Colonic mucosa (tissue), 4 donors: ENCODE data around the gene UXT. TPM values are rescaled to one million over a fixed set of nuclear protein-coding genes. Genes with fewer than 3 reads are reported as not detected.

Source experiments
- DNase-seq: peaks from one replicate; pipeline ENCODE4 v3.0.0-alpha.2; 2020
- H3K27ac ChIP-seq: fragments of 200-600 bp; one replicate; pipeline ENCODE4 v1.8.0; 2021
- H3K27me3 ChIP-seq: fragments of 200-600 bp; one replicate; pipeline ENCODE4 v1.8.0; 2021
- H3K36me3 ChIP-seq: fragments of 200-600 bp; one replicate; pipeline ENCODE4 v1.8.0; 2021
- H3K4me1 ChIP-seq: fragments of 200-600 bp; one replicate; pipeline ENCODE4 v1.8.0; 2021; ENCODE audit warnings: mild to moderate bottlenecking
- H3K4me3 ChIP-seq: fragments of 200-600 bp; one replicate; pipeline ENCODE4 v1.8.0; 2021
- H3K9ac ChIP-seq, 2 donors: one replicate each; pipeline ENCODE4 v1.7.0; 2013; ENCODE audit warnings: control low read depth in 2 of 2, low read depth in 2 of 2, low read length in 2 of 2
- H3K9me3 ChIP-seq: fragments of 200-600 bp; one replicate; pipeline ENCODE4 v1.8.0; 2021
- intact Hi-C: fragments of 100-400 bp; cut with DNase I; formaldehyde crosslinking; loops from one replicate; pipeline ENCODE4 v1.14.1; 2022
- total RNA-seq, 2 donors: library from RNA; stranded (reverse); fragmentation: NEBNext Ultra II Directional in 1 of 2; extraction: Animal tissue kit (Norgen Biotek cat#: 25700) in 1 of 2; gene quantifications; one replicate each; pipeline ENCODE4 v1.2.1, GENCODE V29; 2021
- TF ChIP-seq, protein P1 (sequence below): fragments of 200-600 bp; IDR thresholded peaks from one replicate; pipeline ENCODE4 v1.8.0; 2022; ENCODE audit warnings: antibody characterized with exemption, mild to moderate bottlenecking
- donor health status: healthy.
- donor health status: DM: no; HTN: no; CAD: no.
- donor health status: DM: no; HTN: no; CAD: no.

The UXT gene
- total RNA-seq, 2 donors from 2014 or later: 102 to 123 TPM

DNA sequence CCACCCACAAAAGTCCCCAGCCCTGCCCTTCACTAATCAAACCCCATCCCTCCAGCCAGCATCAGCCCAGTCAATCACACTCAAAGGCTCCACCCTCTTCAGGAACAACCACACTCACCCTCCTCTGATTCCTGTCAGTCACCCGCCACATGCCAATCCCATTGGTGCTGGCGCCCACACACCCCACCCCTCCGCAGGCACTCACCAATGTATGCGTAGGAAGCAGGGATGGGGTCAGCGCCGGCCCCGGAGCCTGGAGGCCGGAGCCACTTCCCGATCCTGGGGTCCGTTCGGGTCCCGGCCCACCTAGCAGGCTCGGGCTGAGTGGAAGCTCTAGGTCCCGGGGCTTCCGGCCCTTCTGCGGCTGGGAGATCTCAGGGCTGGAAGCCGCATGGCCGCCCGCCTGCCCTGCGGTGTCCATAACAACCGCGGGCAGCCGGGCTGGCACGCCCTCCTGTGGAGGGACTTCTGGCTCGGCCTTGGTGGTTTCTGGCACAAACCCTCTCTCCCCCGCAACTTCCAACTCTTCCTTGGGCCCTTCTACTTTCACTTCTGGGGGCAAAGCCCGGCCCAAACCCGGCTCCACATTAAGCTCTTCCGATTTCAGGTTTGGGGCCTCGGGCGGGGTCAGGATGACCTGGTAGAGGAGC is 21.3 kb downstream of the UXT start:
- H3K4me3 ChIP-seq: no peak overlapping the region
- H3K36me3 ChIP-seq: no peaks in the 10 kb centered on the region
- TF ChIP-seq, protein P1, sequence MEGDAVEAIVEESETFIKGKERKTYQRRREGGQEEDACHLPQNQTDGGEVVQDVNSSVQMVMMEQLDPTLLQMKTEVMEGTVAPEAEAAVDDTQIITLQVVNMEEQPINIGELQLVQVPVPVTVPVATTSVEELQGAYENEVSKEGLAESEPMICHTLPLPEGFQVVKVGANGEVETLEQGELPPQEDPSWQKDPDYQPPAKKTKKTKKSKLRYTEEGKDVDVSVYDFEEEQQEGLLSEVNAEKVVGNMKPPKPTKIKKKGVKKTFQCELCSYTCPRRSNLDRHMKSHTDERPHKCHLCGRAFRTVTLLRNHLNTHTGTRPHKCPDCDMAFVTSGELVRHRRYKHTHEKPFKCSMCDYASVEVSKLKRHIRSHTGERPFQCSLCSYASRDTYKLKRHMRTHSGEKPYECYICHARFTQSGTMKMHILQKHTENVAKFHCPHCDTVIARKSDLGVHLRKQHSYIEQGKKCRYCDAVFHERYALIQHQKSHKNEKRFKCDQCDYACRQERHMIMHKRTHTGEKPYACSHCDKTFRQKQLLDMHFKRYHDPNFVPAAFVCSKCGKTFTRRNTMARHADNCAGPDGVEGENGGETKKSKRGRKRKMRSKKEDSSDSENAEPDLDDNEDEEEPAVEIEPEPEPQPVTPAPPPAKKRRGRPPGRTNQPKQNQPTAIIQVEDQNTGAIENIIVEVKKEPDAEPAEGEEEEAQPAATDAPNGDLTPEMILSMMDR: no peak
- no peaks in the 10 kb centered on the region for H3K27me3 ChIP-seq
- intact Hi-C loops: no loop called here
- DNase-seq: peak; percentile 53
- no peak overlapping the region for H3K9ac ChIP-seq
- no peak overlapping the region for H3K27ac ChIP-seq
- no peaks in the 10 kb centered on the region for H3K4me1 ChIP-seq
- H3K9me3 ChIP-seq: no peaks in the 10 kb centered on the region

DNA sequence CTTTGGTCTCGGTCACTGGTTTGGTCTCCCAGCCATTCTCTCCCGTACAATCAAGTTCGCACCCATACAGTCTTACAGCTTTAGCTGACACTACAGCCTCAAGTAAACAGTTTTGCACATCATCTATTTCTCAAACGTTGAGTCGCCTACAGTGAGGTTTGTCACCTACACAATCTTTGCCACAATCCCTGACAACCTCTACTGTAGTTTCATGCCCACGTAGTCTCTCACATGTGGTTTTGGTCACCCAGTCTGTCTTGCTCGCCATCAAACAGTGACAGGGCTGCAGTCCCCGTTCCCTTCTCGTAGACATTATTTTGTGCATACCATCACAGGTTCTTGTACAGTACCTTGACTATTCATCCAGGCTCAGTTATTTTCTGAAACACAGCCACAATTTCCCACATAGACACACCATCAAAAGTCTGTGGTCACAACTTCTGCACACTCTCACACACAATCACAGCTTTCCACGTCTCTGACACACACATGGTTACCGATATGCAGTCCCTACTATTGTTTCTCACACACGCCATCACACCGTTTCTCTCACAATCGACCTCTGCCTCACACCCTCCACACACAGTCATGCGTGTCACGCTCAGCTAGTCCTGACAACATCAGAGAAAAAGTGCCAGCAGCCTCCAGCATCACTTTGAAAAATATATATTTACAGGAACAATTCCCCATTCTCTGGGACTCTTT is 24.0 kb downstream of the UXT start:
- intact Hi-C loops: no loop called here
- H3K9me3 ChIP-seq: no peaks in the 10 kb centered on the region
- H3K4me3 ChIP-seq: no peak overlapping the region
- H3K4me1 ChIP-seq: no peaks in the 10 kb centered on the region
- no peak overlapping the region for H3K9ac ChIP-seq
- no peaks in the 10 kb centered on the region for H3K27me3 ChIP-seq
- H3K27ac ChIP-seq: no peak overlapping the region
- no peak for DNase-seq
- TF ChIP-seq, protein P1: no peak
- H3K36me3 ChIP-seq: no peaks in the 10 kb centered on the region

DNA sequence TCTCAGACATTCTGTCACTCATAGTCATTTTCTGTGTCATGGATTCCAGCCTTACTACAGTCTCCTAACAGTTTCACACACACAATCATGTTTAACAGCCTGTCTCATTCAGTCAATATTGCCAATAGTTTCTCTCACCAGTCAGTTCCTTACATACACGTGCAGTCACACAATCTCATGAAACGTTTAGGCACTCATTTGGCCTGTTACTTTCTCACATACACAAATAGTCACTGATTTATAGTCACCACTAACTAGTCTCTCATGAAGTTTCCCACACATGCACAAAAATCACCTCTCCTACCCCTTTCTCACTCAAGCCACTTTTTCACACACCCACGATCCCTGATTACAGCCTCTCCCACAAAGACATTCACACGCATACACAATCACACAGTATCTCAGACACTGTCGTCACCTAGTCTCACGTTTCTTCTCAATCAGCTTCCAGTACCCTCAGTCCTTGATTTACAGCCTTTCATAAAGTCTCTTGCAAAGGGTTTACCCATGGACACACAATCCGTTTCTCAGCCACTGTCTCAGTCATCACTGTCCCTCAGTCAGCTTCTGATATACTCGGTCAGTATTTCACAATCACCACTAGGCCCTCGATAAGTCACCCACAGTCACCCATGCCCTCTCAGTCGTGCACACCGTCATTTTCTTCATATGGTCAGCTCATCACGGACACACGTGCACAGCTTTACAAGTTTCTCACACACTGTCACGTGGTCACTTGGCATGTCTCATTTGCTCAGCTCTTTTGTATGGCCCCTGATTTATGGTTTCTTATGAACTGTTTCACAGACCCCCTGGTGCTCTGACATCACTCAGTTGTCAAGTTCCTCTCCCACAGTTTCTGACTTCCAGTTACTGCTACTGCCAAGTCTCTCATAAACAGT is 25.0 kb downstream of the UXT start:
- intact Hi-C loops: no loop called here
- Histone ChIP-seq H3K9ac (no peak overlapping the region), H3K4me1 (no peaks in the 10 kb centered on the region), H3K27ac (no peak overlapping the region), H3K9me3 (no peaks in the 10 kb centered on the region), H3K4me3 (no peak overlapping the region), H3K36me3 (no peaks in the 10 kb centered on the region), H3K27me3 (no peaks in the 10 kb centered on the region)
- TF ChIP-seq, protein P1: no peak
- no peak for DNase-seq

DNA sequence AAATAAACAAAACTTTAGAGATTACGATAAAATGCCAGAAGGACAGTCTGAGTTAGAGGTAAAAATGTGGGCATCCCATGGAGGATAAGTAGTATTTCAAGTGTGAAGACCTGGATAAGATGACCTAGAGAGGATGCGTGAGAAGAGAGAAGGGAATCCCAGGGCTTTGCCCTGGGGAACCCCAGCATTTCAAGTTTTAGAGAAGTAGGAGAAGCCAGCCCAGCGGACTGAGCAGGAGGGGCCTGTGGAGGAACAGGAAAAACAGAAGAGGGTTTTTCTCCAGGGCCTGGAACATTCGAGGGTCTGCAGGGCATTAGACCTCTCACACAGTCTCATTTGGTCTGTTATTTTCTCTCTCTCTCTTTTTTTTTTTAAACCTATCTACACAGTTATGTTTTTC is 26.3 kb downstream of the UXT start:
- H3K36me3 ChIP-seq: no peaks in the 10 kb centered on the region
- H3K9me3 ChIP-seq: no peaks in the 10 kb centered on the region
- H3K4me3 ChIP-seq: no peak overlapping the region
- no peak for DNase-seq
- intact Hi-C loops: no loop called here
- TF ChIP-seq, protein P1: no peak
- H3K27me3 ChIP-seq: no peaks in the 10 kb centered on the region
- no peaks in the 10 kb centered on the region for H3K4me1 ChIP-seq
- no peak overlapping the region for H3K9ac ChIP-seq
- H3K27ac ChIP-seq: no peak overlapping the region

DNA sequence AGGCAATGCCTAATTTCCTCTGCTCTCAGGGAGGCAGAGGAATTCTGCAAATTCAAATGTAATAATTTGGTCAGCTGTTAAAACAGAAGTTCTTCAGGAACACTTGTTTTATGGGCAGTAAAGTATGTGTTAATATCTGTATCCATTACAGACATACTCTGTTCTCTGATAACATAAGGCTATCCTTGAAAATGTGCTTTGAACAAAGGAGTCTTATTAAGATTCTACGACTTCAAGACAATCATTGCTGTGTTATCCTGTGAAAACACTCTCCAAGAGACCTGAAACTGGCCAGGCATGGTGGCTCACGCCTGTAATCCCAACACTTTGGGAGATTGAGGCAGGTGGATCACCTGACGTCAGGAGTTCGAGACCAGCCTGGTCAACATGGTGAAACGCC is 27.3 kb downstream of the UXT start:
- no peak for DNase-seq
- Histone ChIP-seq H3K9ac (no peak overlapping the region), H3K27ac (no peak overlapping the region), H3K36me3 (no peaks in the 10 kb centered on the region), H3K4me3 (no peak overlapping the region), H3K27me3 (no peaks in the 10 kb centered on the region), H3K9me3 (no peaks in the 10 kb centered on the region), H3K4me1 (no peaks in the 10 kb centered on the region)
- intact Hi-C loops: no loop called here
- TF ChIP-seq, protein P1: no peak
